Vagina (tissue), 2 donors: ENCODE measurements around the gene DENND5A. TPM values are rescaled to one million over a fixed set of nuclear protein-coding genes. Genes with fewer than 3 reads are reported as not detected.

Experiments used
- DNase-seq, 2 donors: peaks; one replicate each; pipeline ENCODE4 v3.0.0-alpha.2; 2017; ENCODE audit errors: extremely low spot score in 2 of 2
- H3K27ac ChIP-seq: fragments of 200-600 bp; sonication (generic); one replicate; pipeline ENCODE4 v1.5.1; 2019
- H3K27me3 ChIP-seq: fragments of 200-600 bp; sonication (generic); one replicate; pipeline ENCODE4 v1.5.1; 2019
- H3K36me3 ChIP-seq, 2 donors: fragments of 200-600 bp; sonication (generic); one replicate each; pipeline ENCODE4 v1.5.1; 2017 to 2019
- H3K4me1 ChIP-seq: fragments of 200-600 bp; sonication (generic); one replicate; pipeline ENCODE4 v1.5.1; 2019
- H3K4me3 ChIP-seq, 2 donors: fragments of 200-600 bp; sonication (generic); 1 replicate in 1 of 2; 2 replicates in 1 of 2; pipeline ENCODE4 v1.5.1; 2016 to 2019
- H3K9me3 ChIP-seq: fragments of 200-600 bp; sonication (generic); one replicate; pipeline ENCODE4 v1.5.1; 2019
- CTCF ChIP-seq, 3 experiments: fragments of 450-650 bp in 2 of 3; fragments of 200-600 bp in 1 of 3; sonication (generic) in 1 of 3; IDR thresholded peaks; one replicate each; pipeline ENCODE4 v1.5.1; 2017 to 2019; ENCODE audit warnings: antibody characterized with exemption in 3 of 3, mild to moderate bottlenecking in 2 of 3, moderate library complexity in 2 of 3
- POLR2A ChIP-seq, 2 donors: fragments of 450-650 bp; IDR thresholded peaks; one replicate each; pipeline ENCODE4 v1.6.1; 2017; ENCODE audit warnings: antibody characterized with exemption in 2 of 2, mild to moderate bottlenecking in 2 of 2, moderate library complexity in 2 of 2
- POLR2AphosphoS5 ChIP-seq, 2 donors: sonication (generic); formaldehyde crosslinking; IDR thresholded peaks; one replicate each; pipeline ENCODE4 v1.9.0; 2017; ENCODE audit warnings: antibody characterized with exemption in 2 of 2, mild to moderate bottlenecking in 2 of 2, low read depth in 1 of 2; ENCODE audit not compliant: insufficient read depth in 1 of 2
- intact Hi-C: fragments of 100-400 bp; cut with DNase I; formaldehyde crosslinking; loops from one replicate; pipeline ENCODE4 v1.15.1; 2023
- total RNA-seq: library from RNA; depleted of rRNA; stranded (reverse); fragments of >200 nt; gene quantifications from one replicate; pipeline ENCODE4 v1.2.3, GENCODE V29; 2016

The DENND5A gene
- total RNA-seq, 1 donor from 2014 or later = 82.0 TPM

- Histone ChIP-seq H3K4me1 (peaks cover 18% of the 10 kb centered on the region), H3K4me3 (no peak overlapping the region), H3K9me3 (no peaks in the 10 kb centered on the region), H3K27me3 (no peaks in the 10 kb centered on the region), H3K27ac (no peak overlapping the region), H3K36me3 (no peaks in the 10 kb centered on the region)
- TF ChIP-seq POLR2A (IDR thresholded peaks at IDR 0.05) (no peak), CTCF (IDR thresholded peaks at IDR 0.05) (no peak), POLR2AphosphoS5 (IDR thresholded peaks at IDR 0.05; ENCODE audit: insufficient read depth in 1 of 2, low read depth in 1 of 2) (no peak)
- intact Hi-C loops = no loop called here
- DNase-seq = no peak
These were observed 131.2 kb downstream of the DENND5A start for GRCh38 chr11:9133956-9134355.

- H3K9me3 ChIP-seq = no peaks in the 10 kb centered on the region
- intact Hi-C loops = no loop called here
These were observed 132.8 kb downstream of the DENND5A start for GRCh38 chr11:9132203-9132878.

GRCh38 chr11:9130297-9130696, 134.9 kb downstream of the DENND5A start:
- Histone ChIP-seq H3K9me3 (no peaks in the 10 kb centered on the region), H3K27me3 (no peaks in the 10 kb centered on the region), H3K4me1 (no peaks in the 10 kb centered on the region), H3K4me3 (no peak overlapping the region), H3K36me3 (no peaks in the 10 kb centered on the region), H3K27ac (no peak overlapping the region)
- intact Hi-C loops = no loop called here
- DNase-seq = no peak
- TF ChIP-seq POLR2AphosphoS5 (IDR thresholded peaks at IDR 0.05; ENCODE audit: insufficient read depth in 1 of 2, low read depth in 1 of 2) = no peak
- no peak for TF ChIP-seq CTCF (IDR thresholded peaks at IDR 0.05)
- no peak for TF ChIP-seq POLR2A (IDR thresholded peaks at IDR 0.05)

More at GRCh38 chr11:9132203-9132878, 132.8 kb downstream of the DENND5A start:
- no peaks in the 10 kb centered on the region for H3K27me3 ChIP-seq
- no peaks in the 10 kb centered on the region for H3K36me3 ChIP-seq
- H3K4me3 ChIP-seq = no peak overlapping the region
- peaks cover 2% of the 10 kb centered on the region for H3K4me1 ChIP-seq
- H3K27ac ChIP-seq = no peak overlapping the region
- TF ChIP-seq CTCF (IDR thresholded peaks at IDR 0.05) = no peak
- no peak for TF ChIP-seq POLR2AphosphoS5 (IDR thresholded peaks at IDR 0.05; ENCODE audit: insufficient read depth in 1 of 2, low read depth in 1 of 2)
- TF ChIP-seq POLR2A (IDR thresholded peaks at IDR 0.05) = no peak
- DNase-seq = no peak

GRCh38 chr11:9126636-9127035, 138.5 kb downstream of the DENND5A start:
- intact Hi-C loops = no loop called here

More at GRCh38 chr11:9126636-9127035, 138.5 kb downstream of the DENND5A start:
- Histone ChIP-seq H3K4me1 (no peaks in the 10 kb centered on the region), H3K36me3 (no peaks in the 10 kb centered on the region), H3K27ac (no peak overlapping the region), H3K4me3 (no peak overlapping the region), H3K9me3 (no peaks in the 10 kb centered on the region), H3K27me3 (no peaks in the 10 kb centered on the region)
- no peak for DNase-seq
- TF ChIP-seq CTCF (IDR thresholded peaks at IDR 0.05) (no peak), POLR2AphosphoS5 (IDR thresholded peaks at IDR 0.05; ENCODE audit: insufficient read depth in 1 of 2, low read depth in 1 of 2) (no peak), POLR2A (IDR thresholded peaks at IDR 0.05) (no peak)
